DMS53 treated with DMSO at 0.1 percent for 48 hours (cell line): ENCODE results near the gene MICA.
"Not testable (repeated sequence)": the region's sequence is repeated elsewhere in the genome, so short reads cannot be mapped to it uniquely, and the experiment has no call there.

Experiments used
- DNase-seq: peaks from one replicate; lab custom pipeline; 2025; ENCODE audit not compliant: unreplicated experiment; lab: John Stamatoyannopoulos, UW

MICA gene

DNA sequence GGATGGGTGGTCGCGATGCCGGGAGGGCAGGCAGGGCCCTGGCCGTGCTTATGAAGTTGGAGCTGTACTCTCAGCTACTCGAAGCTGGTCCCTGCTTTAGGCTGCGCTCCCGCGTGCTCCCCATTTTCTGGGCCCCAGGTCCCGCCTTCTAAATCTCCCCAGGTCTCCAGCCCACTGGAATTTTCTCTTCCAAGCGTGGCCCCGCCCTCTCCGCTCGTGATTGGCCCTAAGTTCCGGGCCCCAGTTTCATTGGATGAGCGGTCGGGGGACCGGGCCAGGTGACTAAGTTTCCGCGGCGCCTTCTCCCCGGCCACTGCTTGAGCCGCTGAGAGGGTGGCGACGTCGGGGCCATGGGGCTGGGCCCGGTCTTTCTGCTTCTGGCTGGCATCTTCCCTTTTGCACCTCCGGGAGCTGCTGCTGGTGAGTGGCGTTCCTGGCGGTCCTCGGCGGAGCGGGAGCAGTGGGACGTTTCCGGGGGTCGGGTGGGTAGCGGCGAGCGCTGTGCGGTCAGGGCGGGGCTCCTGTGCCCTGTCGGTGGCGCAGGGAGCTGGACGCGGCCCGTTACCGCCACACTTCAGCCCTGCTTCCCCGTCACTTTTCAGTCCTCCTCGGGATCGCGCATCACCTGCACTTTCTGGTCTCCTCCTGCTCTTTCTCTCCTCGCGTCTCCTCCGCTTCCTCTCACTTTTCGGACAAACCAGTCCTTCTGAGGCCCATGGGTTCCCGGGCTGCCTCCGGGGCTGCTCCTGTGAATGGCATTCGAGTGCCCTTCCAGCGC lies at the start of gene MICA:
Gene MICA (plus strand): TSS at position 313 of the 778 bp plus-strand sequence. CDS start 38 bp downstream, at position 351.
- DNase-seq, result peak; percentile 89

DNA sequence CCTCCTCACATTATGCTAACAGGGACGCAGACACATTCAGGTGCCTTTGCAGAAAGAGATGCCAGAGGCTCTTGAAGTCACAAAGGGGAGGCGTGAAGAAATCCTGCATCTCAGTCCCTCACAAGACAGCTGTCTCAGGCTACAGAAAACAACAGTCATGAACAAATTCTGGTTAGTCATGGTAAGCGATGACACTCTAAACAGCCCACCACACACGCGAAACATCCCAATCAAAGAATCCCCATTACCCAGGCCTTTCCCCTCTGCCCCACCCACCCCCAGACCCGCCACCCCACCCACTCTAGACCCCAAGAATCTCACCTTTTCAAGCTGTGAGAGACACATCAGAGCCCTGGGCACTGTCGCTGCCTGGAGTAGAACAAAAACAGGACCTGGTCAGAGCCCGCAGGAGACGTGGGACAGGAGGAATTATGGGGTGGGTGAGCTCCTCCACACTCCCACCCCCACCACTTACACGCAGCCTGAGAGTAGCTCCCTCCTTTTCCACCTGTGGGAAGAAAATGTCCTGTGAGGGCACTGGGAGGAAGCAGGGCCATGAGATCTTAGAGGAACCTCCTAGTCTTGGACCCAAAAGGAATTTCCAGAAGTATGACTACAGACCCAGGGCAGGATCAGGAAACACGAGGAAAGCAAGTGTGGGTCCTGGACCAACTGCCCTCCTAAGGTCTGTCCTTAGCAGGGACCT lies 49.1 kb upstream of the MICA start:
- no peak for DNase-seq

DNA sequence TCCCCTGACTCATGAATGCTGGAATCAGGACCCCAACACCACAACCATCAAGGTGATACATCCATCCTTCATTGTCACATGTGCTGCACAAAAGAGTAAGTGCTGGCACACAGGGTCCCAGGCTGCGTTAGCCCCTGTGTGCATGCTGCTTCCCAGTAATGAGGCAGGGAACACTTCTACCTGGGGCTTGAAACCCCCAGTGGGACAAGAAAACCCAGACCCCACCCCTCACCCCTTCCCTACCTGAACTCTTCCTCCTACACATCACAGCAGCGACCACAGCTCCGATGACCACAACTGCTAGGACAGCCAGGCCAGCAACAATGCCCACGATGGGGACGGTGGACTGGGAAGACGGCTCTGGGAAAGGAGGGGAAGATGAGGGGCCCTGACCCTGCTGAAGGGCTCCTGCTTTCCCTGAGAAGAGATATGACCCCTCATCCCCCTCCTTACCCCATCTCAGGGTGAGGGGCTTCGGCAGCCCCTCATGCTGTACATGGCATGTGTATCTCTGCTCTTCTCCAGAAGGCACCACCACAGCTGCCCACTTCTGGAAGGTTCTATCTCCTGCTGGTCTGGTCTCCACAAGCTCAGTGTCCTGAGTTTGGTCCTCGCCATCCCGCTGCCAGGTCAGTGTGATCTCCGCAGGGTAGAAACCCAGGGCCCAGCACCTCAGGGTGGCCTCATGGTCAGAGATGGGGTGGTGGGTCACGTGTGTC lies 48.4 kb upstream of the MICA start:
- DNase-seq, result no peak

DNA sequence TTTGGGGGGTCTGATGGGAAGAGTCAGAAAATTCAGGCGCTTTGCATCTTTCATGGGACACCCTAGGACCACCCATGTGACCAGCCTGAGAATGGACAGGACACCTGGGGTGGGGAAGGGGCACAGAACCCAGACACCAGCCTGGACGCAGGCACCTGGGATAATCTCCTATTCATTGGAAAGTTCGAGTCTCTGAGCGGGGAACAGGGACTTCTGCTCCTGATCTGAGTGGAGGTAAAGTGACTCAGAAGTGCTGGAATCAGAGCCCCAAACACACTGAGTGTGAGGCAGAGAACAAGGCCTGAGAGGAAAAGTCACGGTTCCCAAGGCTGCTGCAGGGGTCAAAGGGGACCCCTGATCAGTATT lies 47.8 kb upstream of the MICA start:
- no peak for DNase-seq

DNA sequence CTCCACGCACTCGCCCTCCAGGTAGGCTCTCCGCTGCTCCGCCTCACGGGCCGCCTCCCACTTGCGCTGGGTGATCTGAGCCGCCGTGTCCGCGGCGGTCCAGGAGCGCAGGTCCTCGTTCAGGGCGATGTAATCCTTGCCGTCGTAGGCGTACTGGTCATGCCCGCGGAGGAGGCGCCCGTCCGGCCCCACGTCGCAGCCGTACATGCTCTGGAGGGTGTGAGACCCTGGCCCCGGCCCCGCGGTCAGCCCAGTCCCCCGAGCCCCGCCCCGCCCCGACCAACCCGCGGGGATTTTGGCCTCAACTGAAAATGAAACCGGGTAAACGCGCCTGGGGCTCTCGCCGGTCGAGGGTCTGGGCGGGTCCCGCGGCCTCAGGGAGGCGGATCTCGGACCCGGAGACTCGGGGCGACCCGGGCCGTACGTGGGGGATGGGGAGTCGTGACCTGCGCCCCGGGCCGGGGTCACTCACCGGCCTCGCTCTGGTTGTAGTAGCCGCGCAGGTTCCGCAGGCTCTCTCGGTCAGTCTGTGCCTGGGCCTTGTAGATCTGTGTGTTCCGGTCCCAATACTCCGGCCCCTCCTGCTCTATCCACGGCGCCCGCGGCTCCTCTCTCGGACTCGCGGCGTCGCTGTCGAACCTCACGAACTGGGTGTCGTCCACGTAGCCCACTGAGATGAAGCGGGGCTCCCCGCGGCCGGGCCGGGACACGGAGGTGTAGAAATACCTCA lies 47.0 kb upstream of the MICA start:
- no peak for DNase-seq

DNA sequence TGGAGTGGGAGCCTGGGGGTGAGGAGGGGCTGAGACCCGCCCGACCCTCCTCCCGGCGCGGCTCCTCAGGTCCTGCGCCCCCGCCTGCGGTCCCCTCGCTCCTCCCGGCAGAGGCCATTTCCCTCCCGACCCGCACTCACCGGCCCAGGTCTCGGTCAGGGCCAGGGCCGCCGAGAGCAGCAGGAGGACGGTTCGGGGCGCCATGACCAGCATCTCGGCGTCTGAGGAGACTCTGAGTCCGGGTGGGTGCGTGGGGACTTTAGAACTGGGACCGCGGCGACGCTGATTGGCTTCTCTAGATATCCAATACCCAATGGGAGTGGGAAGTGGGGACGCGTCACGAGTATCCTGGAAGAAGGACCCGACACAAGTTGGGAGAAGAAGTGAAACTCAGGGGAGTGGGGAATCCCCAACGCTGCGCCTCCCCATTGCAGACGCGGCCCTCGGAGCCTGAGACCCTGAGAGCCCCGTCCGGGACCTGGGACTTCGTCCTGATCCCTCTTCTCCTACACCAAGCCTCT lies 46.4 kb upstream of the MICA start, which contains the start of gene HLA-B:
Gene HLA-B (minus strand): TSS at position 234 of the 521 bp plus-strand sequence. CDS start 21 bp downstream, at position 213.
- DNase-seq, result peak; percentile 38

DNA sequence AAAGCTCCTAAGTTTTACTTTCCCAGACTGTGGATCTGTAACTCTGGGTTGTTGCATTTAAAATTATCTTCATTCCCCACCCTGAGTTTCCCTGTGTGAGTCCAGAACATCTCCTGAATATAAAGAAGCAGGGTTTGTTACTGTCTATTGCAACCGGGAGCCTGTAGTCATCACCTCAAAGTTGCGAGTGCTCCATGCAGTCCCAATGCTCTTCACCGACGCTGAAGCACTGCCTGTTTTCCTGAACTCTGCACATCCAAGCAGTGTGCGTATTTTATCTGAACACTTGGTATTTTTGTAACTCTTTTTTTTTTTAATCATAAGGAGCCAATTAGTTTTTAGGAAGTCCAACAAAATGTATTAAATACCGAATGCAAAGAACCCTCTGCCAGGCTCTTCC lies 45.5 kb upstream of the MICA start:
- DNase-seq, result no peak

DNA sequence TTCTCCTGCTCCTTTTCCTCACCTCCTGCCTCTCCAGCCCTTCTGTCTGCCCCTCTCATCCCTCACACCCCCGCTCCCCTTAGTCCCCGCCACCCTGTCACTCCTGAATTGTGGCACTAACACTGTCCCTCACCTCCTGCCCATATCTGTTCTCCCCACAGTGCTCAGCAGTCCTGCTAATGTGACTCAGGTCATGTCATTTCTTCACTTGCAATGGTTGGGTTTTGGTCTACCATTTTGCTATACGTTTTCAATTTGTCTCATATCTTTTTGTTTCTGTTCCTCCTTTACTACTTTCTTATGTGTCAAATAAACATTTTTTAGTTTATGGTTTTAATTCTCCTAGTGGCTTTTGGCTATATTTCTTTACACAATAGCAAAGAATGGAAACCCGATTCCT lies 45.1 kb upstream of the MICA start:
- DNase-seq, result no peak

DNA sequence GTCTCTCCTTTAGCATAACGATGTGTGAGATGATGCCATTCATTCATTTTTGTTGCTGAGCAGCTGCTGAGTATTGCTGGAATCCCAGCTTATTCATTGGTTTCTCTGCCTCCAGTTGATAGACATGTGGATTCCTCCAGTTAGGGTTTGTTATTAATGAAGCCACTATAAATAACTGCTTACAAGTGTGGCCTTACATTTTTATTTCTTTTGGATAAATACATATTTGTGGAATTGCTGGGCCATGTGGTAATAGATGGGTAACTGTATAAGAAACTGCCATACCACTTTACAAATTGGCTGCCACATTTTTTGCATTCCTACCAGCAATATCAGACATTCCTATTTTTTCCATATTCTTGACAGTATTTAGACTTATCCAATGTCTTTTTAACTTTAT lies 43.8 kb upstream of the MICA start:
- no peak for DNase-seq

DNA sequence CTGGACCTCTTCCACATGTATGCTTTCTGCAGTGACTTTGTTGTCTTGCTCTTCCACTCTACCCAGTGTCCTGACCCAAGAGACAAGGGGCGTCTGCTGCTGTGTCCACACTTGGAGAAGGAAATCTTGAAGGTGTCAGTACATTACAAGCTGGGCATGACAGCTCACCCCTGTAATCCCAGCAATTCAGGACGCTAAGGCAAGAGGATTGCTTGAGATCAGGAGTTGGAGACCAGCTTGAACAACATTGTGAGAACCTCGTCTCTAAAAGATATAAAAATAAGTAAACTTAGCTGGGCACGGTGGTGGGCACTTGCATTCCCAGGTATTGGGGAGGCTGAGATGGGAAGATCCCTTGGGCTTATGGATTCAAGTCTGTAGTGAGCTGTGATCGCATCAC lies 40.6 kb upstream of the MICA start:
- DNase-seq, result no peak

DNA sequence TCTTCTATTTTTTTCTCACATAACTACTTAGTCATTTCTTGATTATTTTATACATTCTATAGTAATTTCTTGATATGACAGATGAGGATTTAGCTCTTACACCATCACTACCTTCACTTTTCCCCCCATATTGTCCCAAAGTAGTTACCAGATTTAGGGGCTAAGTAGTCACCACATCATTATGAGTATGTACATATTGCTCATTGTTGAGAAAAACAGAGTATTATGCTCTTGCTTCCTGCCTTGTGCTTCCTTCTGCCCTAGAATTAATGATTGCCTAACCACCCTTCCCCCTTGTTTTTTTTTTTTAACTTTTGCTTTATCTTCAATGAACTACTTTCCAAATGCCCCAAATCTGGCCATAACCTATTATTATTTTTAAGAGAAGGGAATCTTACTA lies 39.6 kb upstream of the MICA start:
- no peak for DNase-seq

DNA sequence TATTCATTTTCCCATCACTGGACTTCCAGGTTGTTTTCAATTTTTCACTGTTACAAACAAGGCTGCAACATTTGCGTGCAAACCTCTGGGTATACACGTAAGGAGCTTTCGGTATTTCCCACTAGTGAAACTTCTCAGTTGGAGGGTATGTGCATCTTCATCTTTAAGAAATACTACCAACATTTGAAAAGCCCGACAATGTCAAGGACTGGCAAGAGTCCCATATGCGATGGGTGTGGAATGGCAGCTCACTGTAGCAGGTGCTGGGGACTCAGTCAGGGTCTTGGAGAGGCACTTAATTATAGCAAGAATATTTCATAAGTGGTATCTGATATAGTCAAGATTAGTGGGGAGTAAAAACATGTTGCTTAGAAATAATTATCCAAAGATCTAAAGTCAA lies 37.5 kb upstream of the MICA start:
- no peak for DNase-seq

DNA sequence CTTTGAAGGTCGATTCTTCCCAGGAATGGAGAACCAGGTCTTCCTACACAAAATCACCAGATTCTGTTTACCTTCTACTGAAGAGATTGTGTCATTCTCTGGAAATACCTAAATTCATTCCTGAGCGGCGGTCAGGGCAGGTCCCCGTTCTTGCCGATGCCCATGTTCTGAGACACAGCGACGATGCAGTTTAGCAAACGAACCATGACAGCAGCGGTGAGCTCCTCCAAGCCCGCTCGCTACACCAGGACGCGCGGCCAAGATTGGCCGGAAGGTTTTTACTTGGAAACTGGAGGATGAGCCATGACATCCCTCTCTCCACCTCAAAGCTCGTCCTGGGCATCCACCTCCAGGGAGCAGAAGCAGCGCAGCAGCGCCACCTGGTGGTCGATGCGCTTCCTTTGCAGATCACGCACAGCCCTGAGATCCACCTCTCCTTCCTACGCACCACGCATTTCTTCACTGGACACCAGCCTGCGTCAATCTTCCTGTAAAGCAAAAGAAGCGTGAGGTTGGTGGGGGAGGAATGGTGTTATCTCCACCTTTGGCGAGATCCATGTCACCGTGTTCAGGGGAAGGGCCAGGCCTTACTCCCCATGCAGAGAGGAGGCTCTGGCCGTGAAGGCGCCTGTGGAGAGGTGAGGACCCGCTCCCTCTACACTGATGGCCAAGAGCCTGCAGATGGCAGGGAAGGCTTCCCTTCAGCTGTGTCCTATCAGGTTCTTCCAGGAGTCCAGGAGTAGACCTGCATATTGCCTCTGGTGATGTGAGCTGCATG lies 36.5 kb upstream of the MICA start:
- peak; percentile 86 for DNase-seq

DNA sequence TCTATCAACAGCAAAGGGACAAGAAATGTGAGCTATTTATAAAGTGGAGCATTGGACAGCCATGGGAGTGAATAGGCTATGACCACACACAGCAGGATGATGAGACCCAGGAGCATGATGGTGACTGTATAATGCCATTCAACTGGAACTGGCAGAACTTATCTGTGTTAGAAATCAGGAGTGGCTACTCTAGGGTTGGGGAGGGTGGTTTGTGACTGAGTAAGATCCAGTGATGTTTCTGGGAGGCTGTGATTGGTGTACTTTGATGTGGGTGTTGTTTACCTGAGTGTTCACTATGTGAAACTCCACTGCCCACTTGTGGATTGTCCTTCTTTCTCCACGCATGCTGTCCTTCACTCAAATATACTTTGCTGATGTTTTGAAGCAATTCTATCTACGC lies 34.9 kb upstream of the MICA start:
- no peak for DNase-seq

DNA sequence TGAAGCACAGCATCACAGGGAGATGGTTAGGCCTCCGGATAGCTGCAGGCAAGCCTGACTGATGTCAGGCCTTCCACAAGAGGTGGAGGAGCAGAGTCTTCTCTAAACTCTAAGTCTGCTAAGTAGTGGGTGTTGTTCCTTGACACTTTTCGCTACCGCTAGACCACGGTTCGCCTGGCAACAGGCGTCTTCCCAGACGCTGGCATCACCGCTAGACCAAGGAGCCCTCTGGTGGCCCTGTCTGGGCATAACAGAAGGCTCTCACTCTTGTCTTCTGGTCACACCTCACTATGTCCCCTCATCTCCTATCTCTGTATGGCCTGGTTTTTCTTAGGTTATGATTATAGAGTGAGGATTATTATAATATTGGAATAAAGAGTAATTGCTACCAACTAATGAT lies 29.3 kb upstream of the MICA start:
- DNase-seq, result not testable (repeated sequence)

DNA sequence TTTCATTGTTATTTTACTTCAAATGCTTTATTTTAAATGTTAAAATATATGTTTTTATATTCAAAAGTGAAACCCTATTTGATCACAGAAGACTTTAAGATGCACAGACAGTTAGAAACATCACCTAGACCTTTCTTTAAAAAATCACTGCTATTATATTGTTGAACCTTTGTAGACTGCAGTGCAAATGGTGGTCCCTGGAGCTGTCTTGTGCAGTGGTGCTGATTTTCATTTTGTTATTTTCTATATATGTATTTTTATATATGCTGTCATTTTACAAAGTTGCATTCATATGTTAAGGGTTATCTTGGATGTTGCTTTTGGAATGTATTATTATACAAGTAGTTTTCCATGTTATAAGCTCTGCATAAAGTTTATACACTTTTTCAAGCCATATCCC lies 27.7 kb upstream of the MICA start:
- DNase-seq, result no peak

DNA sequence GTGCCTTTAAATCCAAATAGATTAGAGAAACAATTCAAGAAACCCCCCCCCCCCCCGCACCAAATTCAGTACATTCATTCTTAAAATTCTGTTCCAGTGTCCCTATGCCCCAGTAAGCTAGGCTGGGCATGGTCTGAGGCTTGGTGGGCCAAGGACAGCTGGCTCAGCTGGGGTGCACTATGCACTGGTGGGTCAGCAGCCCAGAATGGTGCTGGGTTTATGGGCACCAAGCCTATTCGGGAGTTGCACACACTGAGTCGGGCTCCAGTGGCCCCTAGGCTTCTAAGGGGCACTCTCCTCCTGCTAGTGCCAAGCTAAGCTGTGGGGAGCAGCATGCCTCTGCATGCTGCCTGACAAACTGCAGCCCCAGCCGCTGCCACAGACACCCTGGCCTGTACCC lies 26.4 kb upstream of the MICA start:
- DNase-seq, result no peak

DNA sequence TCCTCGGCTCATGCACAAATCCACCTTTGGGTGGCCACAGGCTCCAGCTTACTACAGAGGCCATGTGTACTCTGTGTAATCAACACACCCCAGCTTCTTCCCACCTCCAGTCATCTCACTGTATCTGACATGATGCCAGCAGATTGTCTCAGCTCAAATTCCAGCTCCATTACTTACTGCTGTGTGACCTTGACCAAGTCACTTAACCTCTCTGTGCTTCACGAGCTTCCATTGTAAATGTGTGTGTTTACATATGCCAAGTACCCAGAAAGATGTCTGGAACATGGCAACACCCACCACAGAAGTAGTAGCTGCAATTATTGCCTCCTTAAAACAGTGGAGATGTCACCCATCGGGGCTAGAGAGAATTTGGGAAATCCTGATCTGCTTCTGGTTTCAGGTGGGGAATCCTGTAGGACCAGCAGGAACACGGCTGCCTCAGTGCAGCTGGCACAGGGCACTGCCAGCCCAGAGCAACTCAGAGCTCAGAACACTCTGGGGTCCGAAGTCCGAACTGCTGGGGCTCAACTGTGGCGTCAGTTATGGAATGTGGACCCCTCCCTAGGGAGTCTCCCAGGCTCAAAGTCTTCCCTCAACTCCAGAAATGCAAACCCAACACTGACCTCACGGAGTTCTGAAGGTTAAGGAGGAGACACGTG lies 25.2 kb upstream of the MICA start:
- no peak for DNase-seq

DNA sequence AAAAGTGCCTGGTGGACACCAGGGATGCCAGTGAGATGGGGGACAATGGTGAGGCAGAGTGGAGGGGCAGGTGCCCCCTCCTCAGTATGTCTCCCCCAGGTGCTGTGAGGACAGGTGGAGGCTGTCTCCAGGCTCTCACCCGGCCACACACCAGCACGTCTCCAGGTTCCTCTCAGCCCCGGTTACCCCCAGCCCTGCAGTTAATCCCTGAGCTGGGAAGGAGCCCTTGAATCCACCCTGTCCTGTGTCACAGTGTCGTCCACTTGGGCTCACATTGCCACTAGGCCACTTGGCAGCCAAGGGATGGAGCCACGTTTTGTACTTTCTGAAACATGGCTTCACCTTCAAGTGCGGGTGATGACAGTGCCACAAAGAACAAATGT lies 24.7 kb upstream of the MICA start:
- DNase-seq, result no peak

DNA sequence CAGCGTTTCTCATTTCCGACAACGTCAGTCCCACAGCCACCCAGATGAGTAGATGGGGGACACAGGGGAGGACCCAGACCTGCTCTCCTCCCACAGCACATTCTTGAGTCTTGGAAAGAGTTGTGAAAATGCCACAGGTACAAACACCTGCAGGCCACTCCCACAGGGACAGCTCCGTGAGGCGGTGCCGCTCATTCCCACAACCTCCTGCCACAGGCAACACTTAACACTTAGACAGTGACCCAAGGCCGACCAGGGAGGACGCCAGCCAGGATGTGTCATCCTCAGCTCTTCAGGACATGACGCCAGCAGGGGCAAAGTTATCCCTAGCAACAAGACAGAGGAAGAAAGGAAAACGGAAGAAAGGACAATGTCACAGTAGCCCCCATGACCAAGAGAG lies 23.5 kb upstream of the MICA start:
- DNase-seq, result no peak
